ACC112 (cell line): ENCODE results near the gene FOSL2.
A peak's percentile ranks its signal among the peaks of the same experiment; 100 is the strongest.

Source experiments
- H2AFZ ChIP-seq: fragments of 200-600 bp; sonication (generic); one replicate; pipeline ENCODE4 v1.6.0; 2017; ENCODE audit warnings: antibody characterized with exemption, low read length; ENCODE audit not compliant: unreplicated experiment
- H3K27ac ChIP-seq: fragments of 200-600 bp; sonication (generic); 2 replicates; pipeline ENCODE4 v1.5.1; 2014; ENCODE audit warnings: low read depth, mild to moderate bottlenecking, antibody characterized with exemption, low read length, moderate library complexity
- H3K27me3 ChIP-seq: fragments of 200-600 bp; sonication (generic); 2 replicates; pipeline ENCODE4 v1.6.1; 2014; ENCODE audit warnings: mild to moderate bottlenecking, antibody characterized with exemption, low read length, moderate library complexity, mixed read lengths; ENCODE audit not compliant: insufficient read depth
- H3K36me3 ChIP-seq: fragments of 200-600 bp; sonication (generic); 2 replicates; pipeline ENCODE4 v1.6.1; 2016; ENCODE audit warnings: mild to moderate bottlenecking, antibody characterized with exemption, low read length, moderate library complexity, mixed read lengths; ENCODE audit not compliant: insufficient read depth
- H3K4me1 ChIP-seq: fragments of 200-600 bp; sonication (generic); one replicate; pipeline ENCODE4 v1.6.1; 2016; ENCODE audit warnings: low read length, mixed read lengths; ENCODE audit not compliant: insufficient read depth, unreplicated experiment, control insufficient read depth
- H3K4me3 ChIP-seq: fragments of 200-600 bp; sonication (generic); 2 replicates; pipeline ENCODE4 v1.5.1; 2014; ENCODE audit warnings: mild to moderate bottlenecking, low read depth, low read length
- H3K79me2 ChIP-seq: fragments of 200-600 bp; sonication (generic); one replicate; pipeline ENCODE4 v1.6.0; 2016; ENCODE audit warnings: low read length; ENCODE audit not compliant: control insufficient read depth, unreplicated experiment, insufficient read depth

Gene FOSL2

GRCh38 chr2:28392297-28393113 is at the start of gene FOSL2:
FOSL2 (plus strand) TSS chr2:28392858; CDS start chr2:28393721, 863 bp downstream.
- Histone ChIP-seq H3K4me3 (peak within 1 kb of the TSS; percentile 81), H3K4me1 (peaks cover 30% of the 10 kb centered on the region), H3K27ac (peak within 1 kb of the TSS; percentile 96), H3K36me3 (no peaks in the 10 kb centered on the region; the same call in 1 of the 2 replicates), H3K79me2 (peaks cover 46% of the 10 kb centered on the region), H2AFZ (peak within 1 kb of the TSS; percentile 23), H3K27me3 (no peaks in the 10 kb centered on the region)

GRCh38 chr2:28343184-28343942 is 49.3 kb upstream of the FOSL2 start:
- Histone ChIP-seq H3K4me1 (peaks cover 30% of the 10 kb centered on the region), H3K27me3 (no peaks in the 10 kb centered on the region), H3K79me2 (no peaks in the 10 kb centered on the region), H2AFZ (peak overlapping the region; percentile 19), H3K36me3 (no peaks in the 10 kb centered on the region), H3K4me3 (no peak overlapping the region), H3K27ac (peak overlapping the region; percentile 55; the same call in 1 of the 2 replicates)

- H3K4me1 ChIP-seq = peaks cover 22% of the 10 kb centered on the region
- H3K79me2 ChIP-seq = no peaks in the 10 kb centered on the region
- no peak overlapping the region for H3K4me3 ChIP-seq
- H2AFZ ChIP-seq = no peak overlapping the region
- no peaks in the 10 kb centered on the region for H3K27me3 ChIP-seq
- H3K27ac ChIP-seq = no peak overlapping the region
- no peaks in the 10 kb centered on the region for H3K36me3 ChIP-seq
These were observed 48.5 kb upstream of the FOSL2 start for GRCh38 chr2:28343971-28344715.

DNA sequence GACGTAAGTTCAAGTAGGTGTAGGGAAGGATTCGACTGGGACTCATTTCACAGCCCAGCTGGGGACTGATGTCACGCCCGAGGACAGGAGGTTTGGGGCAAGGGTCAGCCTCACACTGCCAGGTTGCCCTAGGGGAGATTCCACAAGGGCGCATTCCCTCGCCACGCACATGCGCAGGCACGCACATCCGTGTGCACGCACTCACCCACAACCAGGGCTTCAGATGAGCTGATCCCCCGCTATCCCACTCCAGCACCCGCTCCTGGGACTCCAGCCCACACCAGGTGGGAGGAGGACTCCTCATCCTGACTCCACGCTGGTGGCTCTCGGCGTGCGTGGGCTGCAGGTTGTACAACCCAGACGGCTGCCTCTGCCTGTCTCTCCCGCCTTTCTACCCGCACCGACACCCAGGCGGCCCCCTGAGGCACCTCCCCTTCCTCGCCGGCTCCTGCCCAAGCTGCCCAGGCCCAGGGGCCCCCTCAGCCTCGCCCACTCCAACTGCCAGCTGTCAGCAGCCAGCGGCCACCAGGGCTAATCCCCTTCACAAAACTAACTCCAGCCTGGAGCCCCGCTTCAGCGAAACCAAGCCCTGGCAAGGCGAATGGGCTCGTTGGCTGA is 47.8 kb upstream of the FOSL2 start:
- Histone ChIP-seq H3K4me3 (no peak overlapping the region), H3K4me1 (peaks cover 19% of the 10 kb centered on the region), H3K79me2 (no peaks in the 10 kb centered on the region), H3K27ac (no peak overlapping the region), H3K36me3 (no peaks in the 10 kb centered on the region), H3K27me3 (no peaks in the 10 kb centered on the region), H2AFZ (no peak overlapping the region)

DNA sequence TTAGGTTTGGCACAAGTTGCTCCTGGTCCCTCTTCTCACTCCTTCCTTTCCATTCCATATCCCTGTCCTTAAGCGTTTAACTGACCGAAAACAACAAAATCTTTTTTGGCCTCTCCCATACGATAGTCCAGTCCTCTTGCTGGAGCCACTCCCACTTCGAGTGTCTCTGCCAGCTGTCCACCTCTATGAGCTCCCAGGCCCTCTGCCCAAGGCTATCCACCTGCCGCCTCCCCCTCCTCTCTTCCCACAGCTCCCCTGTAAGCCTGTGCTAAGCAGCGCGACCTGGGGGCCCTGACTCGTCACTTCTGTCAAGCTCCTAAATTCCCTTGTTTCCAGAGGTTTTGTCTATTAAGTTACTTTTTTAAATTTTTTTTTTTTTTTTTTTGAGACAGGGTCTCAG is 47.0 kb upstream of the FOSL2 start:
- Histone ChIP-seq H3K4me1 (peaks cover 19% of the 10 kb centered on the region), H3K27me3 (no peaks in the 10 kb centered on the region), H3K36me3 (no peaks in the 10 kb centered on the region), H3K27ac (no peak overlapping the region), H3K79me2 (no peaks in the 10 kb centered on the region), H3K4me3 (no peak overlapping the region), H2AFZ (no peak overlapping the region)

- H3K27ac ChIP-seq = no peak overlapping the region
- H2AFZ ChIP-seq = no peak overlapping the region
- no peaks in the 10 kb centered on the region for H3K79me2 ChIP-seq
- H3K36me3 ChIP-seq = no peaks in the 10 kb centered on the region
- H3K4me3 ChIP-seq = no peak overlapping the region
- H3K27me3 ChIP-seq = no peaks in the 10 kb centered on the region
- H3K4me1 ChIP-seq = peaks cover 19% of the 10 kb centered on the region
These were observed 46.1 kb upstream of the FOSL2 start for GRCh38 chr2:28346587-28346986.

GRCh38 chr2:28347193-28347592 is 45.5 kb upstream of the FOSL2 start:
- H3K27me3 ChIP-seq = no peaks in the 10 kb centered on the region
- H3K27ac ChIP-seq = no peak overlapping the region
- no peaks in the 10 kb centered on the region for H3K79me2 ChIP-seq
- no peaks in the 10 kb centered on the region for H3K36me3 ChIP-seq
- no peak overlapping the region for H3K4me3 ChIP-seq
- H3K4me1 ChIP-seq = peaks cover 17% of the 10 kb centered on the region
- H2AFZ ChIP-seq = no peak overlapping the region

- H2AFZ ChIP-seq = no peak overlapping the region
- H3K27me3 ChIP-seq = no peaks in the 10 kb centered on the region
- no peaks in the 10 kb centered on the region for H3K36me3 ChIP-seq
- no peak overlapping the region for H3K27ac ChIP-seq
- peaks cover 13% of the 10 kb centered on the region for H3K4me1 ChIP-seq
- no peaks in the 10 kb centered on the region for H3K79me2 ChIP-seq
- H3K4me3 ChIP-seq = no peak overlapping the region
These were observed 45.1 kb upstream of the FOSL2 start for GRCh38 chr2:28347596-28347995.

DNA sequence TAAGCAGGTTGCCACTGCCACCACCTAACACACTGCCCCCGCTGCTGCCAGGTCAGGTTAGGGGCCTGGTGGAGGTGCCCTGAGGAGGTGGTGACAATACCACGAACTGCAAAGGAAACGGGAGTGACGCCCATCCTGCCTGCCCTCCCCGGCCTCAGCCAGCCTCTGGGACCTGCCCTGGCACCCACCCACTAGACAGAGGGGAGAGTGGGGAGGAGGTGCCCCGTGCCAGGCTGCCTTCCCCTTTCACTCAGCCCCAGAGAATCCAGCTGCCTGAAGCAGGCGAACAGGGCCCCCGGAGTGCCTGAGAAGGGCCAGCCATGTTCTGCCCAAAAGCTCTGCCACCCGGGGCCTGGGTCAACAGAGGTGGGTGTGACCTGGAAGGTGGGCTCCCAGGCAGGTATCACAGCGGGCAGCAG is 44.5 kb upstream of the FOSL2 start:
- Histone ChIP-seq H3K4me1 (peaks cover 7% of the 10 kb centered on the region), H3K27me3 (no peaks in the 10 kb centered on the region), H3K4me3 (no peak overlapping the region), H3K27ac (no peak overlapping the region), H3K79me2 (no peaks in the 10 kb centered on the region), H2AFZ (no peak overlapping the region), H3K36me3 (no peaks in the 10 kb centered on the region)

GRCh38 chr2:28348921-28349320 is 43.7 kb upstream of the FOSL2 start:
- Histone ChIP-seq H3K36me3 (no peaks in the 10 kb centered on the region), H3K27ac (no peak overlapping the region), H2AFZ (no peak overlapping the region), H3K4me1 (peaks cover under 1% of the 10 kb centered on the region), H3K79me2 (no peaks in the 10 kb centered on the region), H3K4me3 (no peak overlapping the region), H3K27me3 (no peaks in the 10 kb centered on the region)
